ENCODE measurements around the gene BTBD2.

The BTBD2 gene

GRCh38 chr19:1959928-1960589 lies 55.5 kb downstream of the BTBD2 start:
- no peak for DNase-seq (ENCODE audit: low read depth)

DNA sequence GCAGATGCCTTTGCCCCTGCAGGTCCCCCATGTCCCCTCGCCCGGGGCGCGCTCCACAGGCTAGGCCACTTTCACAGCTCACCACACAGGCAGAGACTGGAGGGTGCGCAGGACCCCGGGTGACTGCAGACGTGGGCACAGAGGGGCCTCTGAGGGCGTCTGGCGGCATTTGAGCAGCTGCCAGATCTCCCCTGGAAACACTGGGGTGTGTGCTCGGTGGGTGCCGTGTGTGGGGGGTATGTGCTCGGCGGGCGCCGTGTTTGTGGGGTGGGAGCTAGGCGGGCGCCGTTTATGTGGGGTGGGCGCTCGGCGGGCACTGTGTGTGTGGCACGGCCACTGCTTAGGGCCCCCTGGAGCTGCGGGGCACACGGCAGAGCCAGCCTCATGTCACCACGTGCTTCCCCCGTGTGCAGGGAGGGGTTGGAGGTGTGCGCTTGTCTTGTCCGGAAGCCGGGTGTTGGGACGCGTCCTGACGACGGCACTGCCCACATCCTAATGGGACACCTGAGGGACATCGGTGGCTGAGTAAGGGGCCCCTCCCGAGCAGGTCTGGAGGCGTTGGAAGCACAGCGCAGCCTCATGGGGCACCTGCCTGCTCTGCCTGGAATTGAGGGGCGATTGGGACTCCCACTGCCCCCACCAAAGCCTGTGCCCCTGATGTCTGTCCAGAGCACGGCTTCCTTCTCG lies 57.8 kb downstream of the BTBD2 start:
- no peak for DNase-seq (ENCODE audit: low read depth)

- DNase-seq (ENCODE audit: low read depth) = no peak
Measured at GRCh38 chr19:1956868-1957492, 58.5 kb downstream of the BTBD2 start.

GRCh38 chr19:1956122-1956494 lies 59.4 kb downstream of the BTBD2 start:
- DNase-seq (ENCODE audit: low read depth) = no peak

DNA sequence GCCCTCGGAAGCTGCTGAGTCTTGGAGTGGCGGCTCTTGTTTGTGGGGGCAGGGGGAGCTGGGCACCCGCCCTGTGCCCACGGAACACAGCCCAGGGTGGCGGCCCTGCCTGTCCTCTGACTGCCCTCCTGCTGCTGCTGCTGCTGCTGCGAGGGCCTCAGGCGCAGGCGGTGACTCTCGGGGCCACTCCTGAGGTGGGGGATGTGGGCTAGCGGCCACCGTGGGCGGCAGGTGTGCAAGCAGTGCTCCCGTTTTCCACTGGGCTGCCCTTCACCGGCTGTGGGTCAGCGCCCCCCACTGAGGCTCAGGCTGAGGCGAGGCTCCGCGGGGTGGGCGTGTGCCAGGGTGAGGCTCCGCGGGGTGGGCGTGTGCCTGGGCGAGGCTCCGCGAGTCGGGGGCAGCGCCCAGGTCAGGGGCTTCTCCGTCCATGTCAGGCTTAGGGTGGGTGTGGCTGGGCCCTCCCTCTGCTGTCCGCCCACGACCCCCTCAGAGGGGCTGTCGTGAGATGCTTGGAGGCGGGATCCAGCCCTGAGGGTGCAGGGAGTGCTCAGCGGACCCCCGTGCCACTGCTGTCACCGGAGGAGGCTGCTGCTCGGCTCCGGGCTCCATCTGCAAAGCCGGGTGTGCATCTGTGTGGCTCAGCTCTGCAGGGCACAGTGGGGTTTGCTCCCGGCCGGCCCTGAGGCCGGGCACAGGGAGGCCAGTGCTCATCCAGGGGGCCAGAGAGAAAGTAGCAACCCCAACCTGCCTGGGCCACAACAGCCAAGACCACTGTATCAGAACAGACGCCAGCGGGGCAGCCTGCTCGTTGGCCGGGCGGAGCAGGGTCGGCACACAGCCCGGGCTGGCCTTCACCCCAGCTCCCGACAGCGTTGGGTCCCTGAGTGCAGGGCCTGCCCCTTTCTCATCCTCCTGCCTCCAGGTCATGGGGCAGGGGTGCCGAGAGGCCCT lies 60.1 kb downstream of the BTBD2 start:
- DNase-seq (ENCODE audit: low read depth) = no peak

GRCh38 chr19:1954532-1954933 lies 61.0 kb downstream of the BTBD2 start:
- no peak for DNase-seq (ENCODE audit: low read depth)

- DNase-seq (ENCODE audit: low read depth) = no peak
Measured at GRCh38 chr19:1953441-1954094, 61.9 kb downstream of the BTBD2 start.

GRCh38 chr19:1953037-1953436 lies 62.5 kb downstream of the BTBD2 start:
- DNase-seq (ENCODE audit: low read depth) = no peak

GRCh38 chr19:1952635-1953034 lies 62.9 kb downstream of the BTBD2 start:
- no peak for DNase-seq (ENCODE audit: low read depth)

- DNase-seq (ENCODE audit: low read depth) = no peak
Measured at GRCh38 chr19:1950640-1951039, 64.9 kb downstream of the BTBD2 start.

- DNase-seq (ENCODE audit: low read depth) = no peak
Measured at GRCh38 chr19:1949304-1950101, 66.0 kb downstream of the BTBD2 start.

GRCh38 chr19:1947651-1948209 lies 67.8 kb downstream of the BTBD2 start:
- no peak for DNase-seq (ENCODE audit: low read depth)

DNA sequence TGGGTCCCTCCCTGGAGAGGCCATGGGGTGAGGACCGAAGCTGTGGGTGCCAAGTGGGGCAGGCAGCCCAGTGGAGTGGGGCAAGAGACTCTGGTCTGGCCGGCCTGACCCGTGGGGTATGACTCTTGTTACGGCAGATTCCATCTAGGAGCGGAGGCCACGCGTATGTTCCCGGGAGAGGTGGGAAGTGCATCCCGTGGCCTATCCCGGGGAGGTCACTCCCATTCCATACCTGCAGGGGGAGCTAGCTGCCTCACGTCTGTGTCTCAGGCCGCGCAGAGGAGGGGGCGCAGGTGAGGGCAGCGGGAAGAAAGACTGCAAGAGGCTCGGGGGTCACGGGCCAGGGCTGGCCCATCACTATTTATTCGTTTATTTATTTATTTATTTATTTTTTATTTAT lies 69.6 kb downstream of the BTBD2 start:
- peak; percentile 27 for DNase-seq (ENCODE audit: low read depth)

GRCh38 chr19:1944916-1945561 lies 70.5 kb downstream of the BTBD2 start:
- DNase-seq (ENCODE audit: low read depth) = no peak

GRCh38 chr19:1944088-1944915 lies 71.2 kb downstream of the BTBD2 start:
- no peak for DNase-seq (ENCODE audit: low read depth)

DNA sequence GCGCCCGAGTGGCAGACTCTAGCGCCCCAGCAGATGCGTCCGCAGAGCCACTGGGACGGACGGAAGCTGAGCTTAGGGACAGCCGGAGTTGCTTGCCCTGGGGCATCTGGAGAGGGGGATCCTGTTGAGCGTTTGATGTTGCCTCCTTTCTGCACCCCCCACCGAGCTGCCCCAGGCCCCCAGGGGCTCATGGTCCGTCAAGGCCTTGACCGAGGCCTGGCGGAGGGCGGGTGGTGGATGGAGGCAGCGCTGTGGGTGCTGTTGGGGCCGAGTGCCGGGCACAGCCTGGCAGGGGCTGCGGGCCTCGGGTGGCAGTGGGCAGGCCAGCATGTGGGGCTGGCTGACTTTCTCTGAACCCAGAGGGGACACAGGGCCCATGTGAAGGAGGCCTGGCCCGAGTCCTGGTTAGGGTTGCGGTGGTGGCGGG lies 71.8 kb downstream of the BTBD2 start:
- no peak for DNase-seq (ENCODE audit: low read depth)

DNA sequence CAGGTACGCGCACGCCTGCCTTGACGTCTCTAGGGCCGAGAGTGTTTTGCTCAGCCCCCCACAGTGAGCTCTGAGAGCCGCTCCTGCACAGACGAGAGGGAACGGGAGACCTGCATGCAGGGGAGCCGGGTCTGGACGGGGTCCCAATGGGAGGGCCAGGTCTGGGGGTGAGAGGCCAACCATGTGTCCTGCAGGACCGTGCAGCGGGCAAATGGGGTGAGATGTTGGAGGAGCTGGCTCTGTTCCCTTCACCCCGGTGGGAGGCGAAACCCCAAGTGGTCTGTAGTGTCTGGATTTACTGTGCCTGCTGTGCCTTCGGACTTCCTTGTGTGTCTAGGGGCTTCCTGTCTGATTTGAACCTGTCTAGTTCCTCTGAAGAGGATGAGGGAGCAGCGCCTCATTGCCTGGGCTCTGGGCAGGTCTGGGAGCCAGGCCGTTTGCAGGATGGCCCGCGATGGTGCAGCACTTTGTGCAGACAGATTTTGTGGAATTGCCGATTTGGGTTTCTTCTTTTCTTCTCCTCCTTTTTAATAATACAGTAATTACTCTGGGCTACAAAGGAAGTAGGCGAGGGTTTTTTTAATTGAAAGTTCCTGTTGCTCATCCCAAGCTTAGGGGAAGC lies 72.5 kb downstream of the BTBD2 start:
- DNase-seq (ENCODE audit: low read depth) = no peak

- peak; percentile 71 for DNase-seq (ENCODE audit: low read depth)
Measured at GRCh38 chr19:1942078-1942933, 73.2 kb downstream of the BTBD2 start.
